H9 (cell line): ENCODE data around the gene PLCB1. TPM values are rescaled to one million over a fixed set of nuclear protein-coding genes. Genes with fewer than 3 reads are reported as not detected.

Experiments used
- DNase-seq: peaks from one replicate; pipeline ENCODE4 v3.0.0-alpha.2; 2017
- H2AFZ ChIP-seq: one replicate; pipeline ENCODE4 v1.6.1; 2013; ENCODE audit warnings: mild to moderate bottlenecking, low read length, control low read depth, moderate library complexity
- H2AK5ac ChIP-seq: 2 replicates; pipeline ENCODE4 v1.6.1; 2013; ENCODE audit warnings: low read length, control low read depth, mixed read lengths; ENCODE audit not compliant: insufficient read length
- H2BK120ac ChIP-seq: one replicate; pipeline ENCODE4 v1.6.1; 2013; ENCODE audit warnings: low read depth, mild to moderate bottlenecking, low read length, control low read depth, inconsistent platforms; ENCODE audit not compliant: poor library complexity, severe bottlenecking
- H2BK12ac ChIP-seq: 2 replicates; pipeline ENCODE4 v1.6.1; 2013; ENCODE audit warnings: low read length, control low read depth, mixed read lengths, low read depth; ENCODE audit not compliant: insufficient read length
- H2BK15ac ChIP-seq: 2 replicates; pipeline ENCODE4 v1.6.1; 2013; ENCODE audit warnings: low read depth, low read length, control low read depth
- H2BK20ac ChIP-seq: one replicate; pipeline ENCODE4 v1.6.1; 2013; ENCODE audit warnings: low read depth, mild to moderate bottlenecking, low read length, control low read depth, inconsistent platforms; ENCODE audit not compliant: poor library complexity, severe bottlenecking
- H2BK5ac ChIP-seq: 2 replicates; pipeline ENCODE4 v1.6.1; 2013; ENCODE audit warnings: low read length, control low read depth, mixed read lengths; ENCODE audit not compliant: insufficient read length
- H3K14ac ChIP-seq: 2 replicates; pipeline ENCODE4 v1.6.1; 2013; ENCODE audit warnings: low read length, control low read depth; ENCODE audit not compliant: insufficient read depth
- H3K18ac ChIP-seq: 2 replicates; pipeline ENCODE4 v1.6.1; 2013; ENCODE audit warnings: low read depth, mild to moderate bottlenecking, mixed read lengths, low read length, control low read depth; ENCODE audit not compliant: insufficient read length
- H3K23ac ChIP-seq: 2 replicates; pipeline ENCODE4 v1.6.1; 2013; ENCODE audit warnings: low read length, control low read depth, mixed read lengths, low read depth; ENCODE audit not compliant: insufficient read length
- H3K23me2 ChIP-seq: 2 replicates; pipeline ENCODE4 v1.6.1; 2013; ENCODE audit warnings: low read depth, mild to moderate bottlenecking, mixed read lengths, low read length, control low read depth; ENCODE audit not compliant: insufficient read length, poor library complexity, severe bottlenecking
- H3K27ac ChIP-seq: 2 replicates; pipeline ENCODE4 v1.5.1; 2013; ENCODE audit warnings: low read length, control low read depth, mixed read lengths, low read depth; ENCODE audit not compliant: insufficient read length
- H3K27me3 ChIP-seq: 2 replicates; pipeline ENCODE4 v1.6.1; 2013; ENCODE audit warnings: low read length, control low read depth, inconsistent platforms; ENCODE audit not compliant: insufficient read depth
- H3K4ac ChIP-seq: 2 replicates; pipeline ENCODE4 v1.6.1; 2013; ENCODE audit warnings: low read depth, mild to moderate bottlenecking, control low read depth, inconsistent platforms, low read length, moderate library complexity
- H3K4me1 ChIP-seq: 2 replicates; pipeline ENCODE4 v1.6.1; 2013; ENCODE audit warnings: low read length, control low read depth, inconsistent platforms; ENCODE audit not compliant: insufficient read depth
- H3K4me2 ChIP-seq: 2 replicates; pipeline ENCODE4 v1.6.1; 2013; ENCODE audit warnings: low read length, control low read depth, mixed read lengths; ENCODE audit not compliant: insufficient read length, insufficient read depth
- H3K56ac ChIP-seq: 2 replicates; pipeline ENCODE4 v1.6.1; 2013; ENCODE audit warnings: low read depth, mild to moderate bottlenecking, mixed read lengths, low read length, control low read depth; ENCODE audit not compliant: insufficient read length
- H3K79me1 ChIP-seq: 2 replicates; pipeline ENCODE4 v1.6.1; 2013; ENCODE audit warnings: low read depth, mild to moderate bottlenecking, moderate library complexity, low read length, control low read depth, inconsistent platforms; ENCODE audit not compliant: insufficient read depth, poor library complexity, severe bottlenecking
- H3K79me2 ChIP-seq: 2 replicates; pipeline ENCODE4 v1.6.1; 2013; ENCODE audit warnings: low read length, control low read depth, inconsistent platforms; ENCODE audit not compliant: insufficient read depth
- H3K9ac ChIP-seq: 2 replicates; pipeline ENCODE4 v1.6.1; 2013; ENCODE audit warnings: low read length, control low read depth, mixed read lengths; ENCODE audit not compliant: insufficient read length; ENCODE audit errors: extremely low read depth
- H3K9me3 ChIP-seq: one replicate; pipeline ENCODE4 v1.6.1; 2013; ENCODE audit warnings: low read depth, low read length, inconsistent platforms; ENCODE audit not compliant: control insufficient read depth
- H3T11ph ChIP-seq: one replicate; pipeline ENCODE4 v1.6.1; 2013; ENCODE audit warnings: mild to moderate bottlenecking, low read length, control low read depth, inconsistent platforms
- H4K20me1 ChIP-seq: one replicate; pipeline ENCODE4 v1.6.1; 2013; ENCODE audit not compliant: control insufficient read depth, insufficient read length, insufficient read depth
- H4K5ac ChIP-seq: 2 replicates; pipeline ENCODE4 v1.6.1; 2013; ENCODE audit warnings: low read depth, mild to moderate bottlenecking, mixed read lengths, low read length, control low read depth; ENCODE audit not compliant: insufficient read length
- H4K8ac ChIP-seq: replicated peaks from 2 replicates; pipeline ENCODE4 v1.6.1; 2013; ENCODE audit warnings: low read length, control low read depth, mixed read lengths, low read depth; ENCODE audit not compliant: insufficient read length
- H4K91ac ChIP-seq: 2 replicates; pipeline ENCODE4 v1.6.1; 2013; ENCODE audit warnings: low read depth, mild to moderate bottlenecking, moderate library complexity, mixed read lengths, low read length, control low read depth; ENCODE audit not compliant: insufficient read length
- H3K27ac Mint-ChIP-seq, 3 experiments: 2 replicates in 2 of 3; 3 replicates in 1 of 3; pipeline ENCODE4 v1.8.0; 2020 to 2021; ENCODE audit warnings: mixed read lengths in 3 of 3, mild to moderate bottlenecking in 1 of 3, moderate library complexity in 1 of 3
- H3K27me3 Mint-ChIP-seq: 2 replicates; pipeline ENCODE4 v1.8.0; 2021; ENCODE audit warnings: low read depth, mild to moderate bottlenecking, moderate library complexity, mixed read lengths
- H3K36me3 Mint-ChIP-seq, 3 experiments: 2 replicates in 2 of 3; 3 replicates in 1 of 3; pipeline ENCODE4 v1.8.0; 2020 to 2021; ENCODE audit warnings: low read depth in 3 of 3, mixed read lengths in 3 of 3; ENCODE audit not compliant: insufficient read depth in 1 of 3
- H3K4me1 Mint-ChIP-seq, 2 experiments: 2 replicates each; pipeline ENCODE4 v1.8.0; 2020; ENCODE audit warnings: mixed read lengths in 2 of 2
- H3K4me3 Mint-ChIP-seq, 2 experiments: 2 replicates in 1 of 2; 3 replicates in 1 of 2; pipeline ENCODE4 v1.8.0; 2020 to 2021; ENCODE audit warnings: mild to moderate bottlenecking in 2 of 2, mixed read lengths in 2 of 2, moderate library complexity in 1 of 2
- H3K9me3 Mint-ChIP-seq, 2 experiments: 2 replicates in 1 of 2; 3 replicates in 1 of 2; pipeline ENCODE4 v1.8.0; 2020; ENCODE audit warnings: mild to moderate bottlenecking in 2 of 2, mixed read lengths in 2 of 2, moderate library complexity in 1 of 2
- CTCF ChIP-seq: fragments of 200-600 bp; sonication (generic); conservative IDR thresholded peaks from 3 replicates; pipeline ENCODE4 v1.8.0; 2021; ENCODE audit warnings: antibody characterized with exemption, mild to moderate bottlenecking
- WGBS: extraction: QIAGEN DNeasy Blood & Tissue Kit; methylation state at CpG from one replicate; pipeline ENCODE4 v1.1.7; 2013; ENCODE audit warnings: missing lambda C conversion rate, low lambda C conversion rate, mixed read lengths; ENCODE audit not compliant: insufficient read length; ENCODE audit errors: extremely low coverage; 5-methylcytosine and 5-hydroxymethylcytosine counted together
- total RNA-seq: library from RNA; stranded (reverse); gene quantifications from 2 replicates; pipeline ENCODE4 v1.2.1, GENCODE V29; 2021

Gene PLCB1
- total RNA-seq, 1 experiment from 2014 or later = 11.5 TPM

GRCh38 chr20:8331740-8332412, 199.8 kb downstream of the PLCB1 start:
- H3K27ac ChIP-seq = no peak overlapping the region
- DNase-seq = no peak
- no CpG with 5 or more reads among the region's 6 CpGs for WGBS
- no peaks in the 10 kb centered on the region for H3K79me1 ChIP-seq
- no peak overlapping the region for H2BK120ac ChIP-seq
- no peak overlapping the region for H3K56ac ChIP-seq
- peaks cover 6 to 7% of the 10 kb centered on the region in 2 experiments for H3K4me1 Mint-ChIP-seq
- no peak for TF ChIP-seq CTCF
- no peak overlapping the region for H3K4me3 Mint-ChIP-seq
- no peak overlapping the region for H3K23ac ChIP-seq
- no peak overlapping the region for H2AFZ ChIP-seq
- no peaks in the 10 kb centered on the region for H3K36me3 Mint-ChIP-seq
- no peaks in the 10 kb centered on the region for H3K79me2 ChIP-seq
- H2BK12ac ChIP-seq = no peak overlapping the region
- H3K4ac ChIP-seq = no peak overlapping the region
- H3K27me3 ChIP-seq = no peaks in the 10 kb centered on the region
- H3T11ph ChIP-seq = no peak overlapping the region
- H3K4me2 ChIP-seq = no peak overlapping the region
- H4K20me1 ChIP-seq = no peaks in the 10 kb centered on the region
- no peak overlapping the region for H3K27ac Mint-ChIP-seq
- H2BK15ac ChIP-seq = no peak overlapping the region
- H3K9me3 Mint-ChIP-seq = no peaks in the 10 kb centered on the region
- no peaks in the 10 kb centered on the region for H3K9me3 ChIP-seq
- no peaks in the 10 kb centered on the region for H3K27me3 Mint-ChIP-seq
- no peak overlapping the region for H4K5ac ChIP-seq
- no peaks in the 10 kb centered on the region for H3K23me2 ChIP-seq
- no peak overlapping the region for H2AK5ac ChIP-seq
- no peak overlapping the region for H4K91ac ChIP-seq
- 0 out of 2 replicates have a peak, but pooled peaks cover 2% of the 10 kb centered on the region for H3K4me1 ChIP-seq
- H4K8ac ChIP-seq = no peak overlapping the region
- H3K18ac ChIP-seq = no peak overlapping the region
- H3K14ac ChIP-seq = no peak overlapping the region
- H2BK5ac ChIP-seq = no peak overlapping the region
- H2BK20ac ChIP-seq = no peak overlapping the region
- H3K9ac ChIP-seq = no peak overlapping the region
